ENCODE data around the gene SNRPN. TPM values are rescaled to one million over a fixed set of nuclear protein-coding genes. Genes with fewer than 3 reads are reported as not detected.
A peak's percentile ranks its signal among the peaks of the same experiment; 100 is the strongest.
"Not testable (repeated sequence)": the region's sequence is repeated elsewhere in the genome, so short reads cannot be mapped to it uniquely, and the experiment has no call there.

The SNRPN gene
- total RNA-seq, 1 donor from 2014 or later: 79.2 TPM

GRCh38 chr15:24924621-24925020 lies 30.2 kb upstream of the SNRPN start:
- Histone ChIP-seq H3K27me3 (ENCODE audit: control insufficient read depth, insufficient read depth, low read length) (no peaks in the 10 kb centered on the region), H3K4me3 (ENCODE audit: low read depth, low read length) (no peak overlapping the region), H3K36me3 (ENCODE audit: control insufficient read depth, insufficient read depth, low read length) (no peaks in the 10 kb centered on the region)
- no peak for TF ChIP-seq CTCF (IDR thresholded peaks at IDR 0.05; ENCODE audit: insufficient read depth, low read length, severe bottlenecking)
- no peak for FAIRE-seq
- no peak for DNase-seq (ENCODE audit: low read depth)

- H3K4me3 ChIP-seq (ENCODE audit: low read depth, low read length); DNase-seq (ENCODE audit: low read depth); H3K36me3 ChIP-seq (ENCODE audit: control insufficient read depth, insufficient read depth, low read length); FAIRE-seq; H3K27me3 ChIP-seq (ENCODE audit: control insufficient read depth, insufficient read depth, low read length): not testable (repeated sequence)
These were observed 22.7 kb upstream of the SNRPN start for GRCh38 chr15:24931874-24932732.

GRCh38 chr15:24933716-24934115 lies 21.1 kb upstream of the SNRPN start:
- H3K4me3 ChIP-seq (ENCODE audit: low read depth, low read length): no peak overlapping the region
- H3K27me3 ChIP-seq (ENCODE audit: control insufficient read depth, insufficient read depth, low read length): no peaks in the 10 kb centered on the region
- no peak for TF ChIP-seq CTCF (IDR thresholded peaks at IDR 0.05; ENCODE audit: insufficient read depth, low read length, severe bottlenecking)
- no peak for FAIRE-seq
- H3K36me3 ChIP-seq (ENCODE audit: control insufficient read depth, insufficient read depth, low read length): no peaks in the 10 kb centered on the region
- DNase-seq (ENCODE audit: low read depth): no peak

GRCh38 chr15:24938224-24938623 lies 16.6 kb upstream of the SNRPN start:
- not testable (repeated sequence) for DNase-seq (ENCODE audit: low read depth); H3K4me3 ChIP-seq (ENCODE audit: low read depth, low read length); FAIRE-seq; H3K27me3 ChIP-seq (ENCODE audit: control insufficient read depth, insufficient read depth, low read length); H3K36me3 ChIP-seq (ENCODE audit: control insufficient read depth, insufficient read depth, low read length)

GRCh38 chr15:24940236-24940635 lies 14.6 kb upstream of the SNRPN start:
- H3K27me3 ChIP-seq (ENCODE audit: control insufficient read depth, insufficient read depth, low read length): no peaks in the 10 kb centered on the region
- no peak overlapping the region for H3K4me3 ChIP-seq (ENCODE audit: low read depth, low read length)
- TF ChIP-seq CTCF (IDR thresholded peaks at IDR 0.05; ENCODE audit: insufficient read depth, low read length, severe bottlenecking): no peak
- no peak for DNase-seq (ENCODE audit: low read depth)
- H3K36me3 ChIP-seq (ENCODE audit: control insufficient read depth, insufficient read depth, low read length): no peaks in the 10 kb centered on the region
- no peak for FAIRE-seq

GRCh38 chr15:24943361-24943760 lies 11.4 kb upstream of the SNRPN start:
- no peak for TF ChIP-seq CTCF (IDR thresholded peaks at IDR 0.05; ENCODE audit: insufficient read depth, low read length, severe bottlenecking)
- DNase-seq (ENCODE audit: low read depth) (no peak), FAIRE-seq (peak; percentile 72)
- Histone ChIP-seq H3K36me3 (ENCODE audit: control insufficient read depth, insufficient read depth, low read length) (no peaks in the 10 kb centered on the region), H3K27me3 (ENCODE audit: control insufficient read depth, insufficient read depth, low read length) (no peaks in the 10 kb centered on the region), H3K4me3 (ENCODE audit: low read depth, low read length) (no peak overlapping the region)

GRCh38 chr15:24944954-24945353 lies 9.8 kb upstream of the SNRPN start:
- Histone ChIP-seq H3K36me3 (ENCODE audit: control insufficient read depth, insufficient read depth, low read length) (no peaks in the 10 kb centered on the region), H3K27me3 (ENCODE audit: control insufficient read depth, insufficient read depth, low read length) (no peaks in the 10 kb centered on the region), H3K4me3 (ENCODE audit: low read depth, low read length) (no peak overlapping the region)
- DNase-seq (ENCODE audit: low read depth): no peak
- no peak for FAIRE-seq
- TF ChIP-seq CTCF (IDR thresholded peaks at IDR 0.05; ENCODE audit: insufficient read depth, low read length, severe bottlenecking): no peak

Measured in bronchial epithelial cell (primary cell).